ENCODE measurements around the gene PDE4B.

DNA sequence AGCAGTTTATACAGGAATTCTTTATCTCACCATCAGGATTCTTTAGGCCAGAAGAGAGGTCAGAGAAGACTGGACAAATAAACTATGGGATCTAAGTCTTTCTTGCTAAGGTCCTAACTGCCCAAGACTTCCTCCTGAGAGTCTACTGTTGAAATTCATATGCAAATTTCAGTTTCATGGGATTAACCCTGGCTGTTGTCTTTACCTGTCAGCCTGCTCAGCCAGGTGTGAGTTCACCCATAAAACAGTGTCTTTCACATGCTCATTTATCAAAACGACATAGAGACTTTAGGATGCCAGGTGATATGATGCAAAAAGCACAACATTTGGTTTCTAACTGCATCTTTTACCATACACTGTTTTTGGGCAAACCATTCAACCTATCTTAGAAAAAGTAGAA is 211.0 kb downstream of the PDE4B start:
- no peak for TF ChIP-seq CTCF (IDR thresholded peaks at IDR 0.05)
- no peak for TF ChIP-seq POLR2A (IDR thresholded peaks at IDR 0.05)

Data from vagina (tissue), 2 donors.